HTR-8/SVneo (cell line): ENCODE measurements around the gene PPP1R9A.

Experiments used
- DNase-seq: peaks from one replicate; pipeline ENCODE4 v3.0.0; 2011; ENCODE audit warnings: low spot score, mixed read lengths; ENCODE audit not compliant: insufficient read length
- FAIRE-seq: peaks from 2 replicates; lab custom pipeline; 2011; peaks lifted over from hg19 to GRCh38; lab: Jason Lieb, UNC

PPP1R9A gene

GRCh38 chr7:94908323-94909178, 1.2 kb downstream of the PPP1R9A start:
- FAIRE-seq = no peak
- DNase-seq = no peak

- no peak for DNase-seq
- no peak for FAIRE-seq
Observed at GRCh38 chr7:94909179-94909466, 1.7 kb downstream of the PPP1R9A start.

GRCh38 chr7:94912085-94912484, 4.7 kb downstream of the PPP1R9A start:
- no peak for DNase-seq
- FAIRE-seq = no peak

- FAIRE-seq = no peak
- no peak for DNase-seq
Observed at GRCh38 chr7:94913391-94913790, 6.0 kb downstream of the PPP1R9A start.

GRCh38 chr7:94921911-94922310, 14.5 kb downstream of the PPP1R9A start:
- DNase-seq = no peak
- FAIRE-seq = no peak

GRCh38 chr7:94922457-94922856, 15.1 kb downstream of the PPP1R9A start:
- no peak for DNase-seq
- no peak for FAIRE-seq

- FAIRE-seq = no peak
- no peak for DNase-seq
Observed at GRCh38 chr7:94923412-94923811, 16.0 kb downstream of the PPP1R9A start.

GRCh38 chr7:94928168-94928707, 20.8 kb downstream of the PPP1R9A start:
- no peak for DNase-seq
- FAIRE-seq = no peak

GRCh38 chr7:94933256-94933990, 26.0 kb downstream of the PPP1R9A start:
- no peak for FAIRE-seq
- no peak for DNase-seq

- FAIRE-seq = no peak
- no peak for DNase-seq
Observed at GRCh38 chr7:94939395-94939794, 32.0 kb downstream of the PPP1R9A start.

GRCh38 chr7:94940241-94940640, 32.8 kb downstream of the PPP1R9A start:
- DNase-seq (no peak), FAIRE-seq (no peak)

GRCh38 chr7:94941844-94942632, 34.6 kb downstream of the PPP1R9A start:
- no peak for FAIRE-seq
- no peak for DNase-seq

- DNase-seq = no peak
- FAIRE-seq = no peak
Observed at GRCh38 chr7:94943134-94943533, 35.7 kb downstream of the PPP1R9A start.

- FAIRE-seq (no peak), DNase-seq (no peak)
Observed at GRCh38 chr7:94949532-94949931, 42.1 kb downstream of the PPP1R9A start.

GRCh38 chr7:94955807-94956206, 48.4 kb downstream of the PPP1R9A start:
- DNase-seq = no peak
- FAIRE-seq = no peak

GRCh38 chr7:94957061-94957460, 49.7 kb downstream of the PPP1R9A start:
- DNase-seq (no peak), FAIRE-seq (no peak)

GRCh38 chr7:94962661-94963060, 55.3 kb downstream of the PPP1R9A start:
- no peak for DNase-seq
- no peak for FAIRE-seq

GRCh38 chr7:94969434-94970084, 62.2 kb downstream of the PPP1R9A start:
- DNase-seq = no peak

GRCh38 chr7:94970085-94970576, 62.7 kb downstream of the PPP1R9A start:
- no peak for DNase-seq
- FAIRE-seq = no peak

More at GRCh38 chr7:94969434-94970084, 62.2 kb downstream of the PPP1R9A start:
- FAIRE-seq = no peak
